Stimulated activated CD4-positive, alpha-beta T cell treated with anti-CD3 and anti-CD28 coated beads, Interleukin-4, amount 100 ng/mL, for 24 hours (primary cell): ENCODE measurements around the gene ZNF689.
"Not testable (repeated sequence)": the region's sequence is repeated elsewhere in the genome, so short reads cannot be mapped to it uniquely, and the experiment has no call there.

Source experiments
- DNase-seq: peaks from one replicate; pipeline ENCODE4 v3.0.0-alpha.2; 2020

Gene ZNF689

GRCh38 chr16:30633526-30633925, 23.3 kb upstream of the ZNF689 start:
- no peak for DNase-seq

GRCh38 chr16:30632454-30632853, 22.3 kb upstream of the ZNF689 start:
- DNase-seq = not testable (repeated sequence)

GRCh38 chr16:30628628-30629540, 18.7 kb upstream of the ZNF689 start:
- DNase-seq = peak; percentile 92

GRCh38 chr16:30626236-30626635, 16.0 kb upstream of the ZNF689 start:
- no peak for DNase-seq

- no peak for DNase-seq
Measured at GRCh38 chr16:30623536-30624283, 13.5 kb upstream of the ZNF689 start.

- no peak for DNase-seq
Measured at GRCh38 chr16:30622455-30623032, 12.4 kb upstream of the ZNF689 start.

GRCh38 chr16:30621765-30622164, 11.6 kb upstream of the ZNF689 start:
- no peak for DNase-seq

GRCh38 chr16:30620169-30620568, 10.0 kb upstream of the ZNF689 start:
- no peak for DNase-seq

GRCh38 chr16:30619638-30620037, 9.4 kb upstream of the ZNF689 start:
- DNase-seq = no peak

GRCh38 chr16:30619202-30619601, 9.0 kb upstream of the ZNF689 start:
- no peak for DNase-seq

- peak; percentile 76 for DNase-seq
Measured at GRCh38 chr16:30615358-30616091, 5.3 kb upstream of the ZNF689 start.

GRCh38 chr16:30609002-30609925, 925 bp downstream of the ZNF689 start:
- peak; percentile 44 for DNase-seq

- no peak for DNase-seq
Measured at GRCh38 chr16:30606004-30606403, 4.2 kb downstream of the ZNF689 start.

GRCh38 chr16:30605158-30605557, 5.0 kb downstream of the ZNF689 start:
- no peak for DNase-seq

GRCh38 chr16:30604316-30604947, 5.8 kb downstream of the ZNF689 start:
- DNase-seq = no peak

GRCh38 chr16:30603945-30604315, 6.3 kb downstream of the ZNF689 start:
- no peak for DNase-seq

- DNase-seq = no peak
Measured at GRCh38 chr16:30602616-30603277, 7.4 kb downstream of the ZNF689 start.

GRCh38 chr16:30601966-30602365, 8.2 kb downstream of the ZNF689 start:
- no peak for DNase-seq

- no peak for DNase-seq
Measured at GRCh38 chr16:30600929-30601328, 9.3 kb downstream of the ZNF689 start.

GRCh38 chr16:30600215-30600614, 10.0 kb downstream of the ZNF689 start:
- no peak for DNase-seq

GRCh38 chr16:30592871-30593270, 17.3 kb downstream of the ZNF689 start:
- DNase-seq = no peak
